ENCODE measurements around the gene UGP2.

The UGP2 gene

DNA sequence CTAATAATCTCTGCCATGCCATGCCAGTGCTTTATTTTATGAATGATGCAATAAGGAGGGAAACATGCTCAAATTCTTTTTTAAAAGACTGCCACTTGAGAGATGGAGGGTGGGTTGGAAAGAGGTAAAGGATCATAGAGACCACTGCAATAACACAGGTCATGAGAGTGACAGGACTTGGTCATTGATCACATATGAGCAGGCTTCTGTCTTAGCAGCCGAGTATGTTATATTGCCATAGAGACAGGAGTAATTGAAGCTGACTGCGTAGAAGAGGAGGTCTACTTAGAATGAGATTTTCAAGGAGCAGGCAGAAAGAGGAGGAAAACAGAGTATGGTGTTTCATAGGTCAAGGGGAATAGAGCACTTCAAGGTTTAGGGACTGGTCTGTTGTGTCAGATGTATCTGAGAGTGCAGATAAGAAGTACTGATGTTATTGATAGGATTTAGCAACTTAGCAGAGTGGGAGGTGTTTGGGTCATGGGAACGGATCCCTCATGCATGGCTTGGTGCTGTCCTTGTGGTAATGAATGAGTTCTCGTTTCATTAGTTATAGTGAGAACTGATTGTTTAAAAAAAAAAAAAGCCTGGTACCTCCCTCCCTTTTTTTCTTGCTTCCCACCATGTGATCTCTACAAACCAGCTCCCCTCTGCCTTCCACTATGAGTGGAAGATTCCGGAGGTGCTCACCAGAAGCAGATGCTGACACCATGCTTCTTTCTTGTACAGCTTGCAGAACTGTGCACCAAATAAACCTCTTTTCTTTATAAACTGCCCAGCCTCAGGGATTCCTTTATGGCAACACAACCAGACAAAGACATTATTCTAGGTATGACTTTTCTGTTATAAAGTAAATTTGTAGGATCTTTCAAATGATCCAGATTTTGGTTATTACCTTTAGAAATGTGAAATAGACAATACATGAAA, 32.8 kb downstream of the UGP2 start:
- DNase-seq (ENCODE audit: insufficient read length, low spot score) (no peak), FAIRE-seq (no peak)
- TF ChIP-seq POU2F2 (IDR thresholded peaks at IDR 0.05; ENCODE audit: low read depth, low read length) = no peak
- TF ChIP-seq PAX5 (IDR thresholded peaks at IDR 0.05; ENCODE audit: insufficient read depth, low read length, severe bottlenecking) = no peak
- TF ChIP-seq TAF1 (IDR thresholded peaks at IDR 0.05; ENCODE audit: low read depth, low read length) = no peak
- TF ChIP-seq POLR2A (IDR thresholded peaks at IDR 0.05; ENCODE audit: low read depth, low read length) = no peak
- TF ChIP-seq POLR2AphosphoS5 (IDR thresholded peaks at IDR 0.05; ENCODE audit: low read depth, low read length) = no peak
- no peak for TF ChIP-seq SPI1 (IDR thresholded peaks at IDR 0.05; ENCODE audit: low read depth, low read length)

DNA sequence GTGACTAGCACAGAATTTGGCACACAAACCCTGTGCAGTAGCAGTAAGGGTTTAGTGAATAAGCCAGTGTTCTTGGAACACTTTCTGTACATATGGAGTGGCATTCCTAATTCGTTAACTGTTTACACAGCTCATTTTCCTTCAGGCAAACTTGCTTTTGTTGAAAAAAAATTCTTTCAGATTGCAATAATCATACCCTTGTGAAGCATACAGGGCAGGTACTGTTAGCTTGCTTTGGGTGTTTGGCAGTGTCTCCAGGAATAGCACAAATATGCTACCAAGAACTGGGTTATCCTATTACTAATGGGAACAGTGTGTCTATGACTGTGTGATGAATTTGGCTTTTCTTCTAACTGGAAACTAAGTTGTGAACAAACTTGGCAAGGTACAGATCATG, 33.4 kb downstream of the UGP2 start:
- TF ChIP-seq POLR2A (IDR thresholded peaks at IDR 0.05; ENCODE audit: low read depth, low read length) (no peak), PAX5 (IDR thresholded peaks at IDR 0.05; ENCODE audit: insufficient read depth, low read length, severe bottlenecking) (no peak), POU2F2 (IDR thresholded peaks at IDR 0.05; ENCODE audit: low read depth, low read length) (no peak), TAF1 (IDR thresholded peaks at IDR 0.05; ENCODE audit: low read depth, low read length) (no peak), POLR2AphosphoS5 (IDR thresholded peaks at IDR 0.05; ENCODE audit: low read depth, low read length) (no peak), SPI1 (IDR thresholded peaks at IDR 0.05; ENCODE audit: low read depth, low read length) (no peak)
- DNase-seq (ENCODE audit: insufficient read length, low spot score) = no peak
- no peak for FAIRE-seq

DNA sequence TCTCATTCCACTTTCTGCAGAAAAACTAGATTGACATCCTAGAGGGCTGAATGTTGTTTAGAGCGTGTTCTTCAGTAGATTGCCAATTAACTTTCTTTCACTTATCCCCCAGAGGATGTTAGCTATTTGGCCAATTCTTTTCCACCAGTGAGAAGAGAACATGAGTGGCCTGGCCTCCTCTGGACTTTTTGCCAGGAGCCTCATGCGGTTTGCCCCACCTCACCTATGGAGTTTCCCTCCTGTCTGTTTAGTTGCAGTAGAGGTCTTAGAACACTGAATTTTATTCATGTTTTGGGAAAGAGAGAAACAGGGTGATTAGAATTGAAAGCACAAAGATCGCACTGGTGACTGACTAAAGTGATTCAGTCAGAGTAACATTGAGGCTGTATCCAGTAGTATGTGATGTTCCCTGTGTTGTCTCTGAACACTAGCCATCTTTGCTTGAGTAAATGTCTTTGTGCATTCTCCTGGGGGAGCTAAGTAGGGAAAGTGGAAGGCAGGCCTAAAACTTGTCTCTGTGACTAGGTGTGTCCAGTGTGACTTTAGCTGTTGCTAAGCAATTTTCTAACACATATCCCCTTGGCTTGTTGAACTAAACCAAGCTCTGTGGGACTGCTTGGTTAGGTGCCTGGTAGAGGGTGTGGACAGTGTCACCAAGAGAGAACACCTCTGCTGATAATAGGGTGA, 34.0 kb downstream of the UGP2 start:
- TF ChIP-seq TAF1 (IDR thresholded peaks at IDR 0.05; ENCODE audit: low read depth, low read length) (no peak), SPI1 (IDR thresholded peaks at IDR 0.05; ENCODE audit: low read depth, low read length) (no peak), POU2F2 (IDR thresholded peaks at IDR 0.05; ENCODE audit: low read depth, low read length) (no peak), POLR2A (IDR thresholded peaks at IDR 0.05; ENCODE audit: low read depth, low read length) (no peak), POLR2AphosphoS5 (IDR thresholded peaks at IDR 0.05; ENCODE audit: low read depth, low read length) (no peak), PAX5 (IDR thresholded peaks at IDR 0.05; ENCODE audit: insufficient read depth, low read length, severe bottlenecking) (no peak)
- FAIRE-seq (no peak), DNase-seq (ENCODE audit: insufficient read length, low spot score) (no peak)

DNA sequence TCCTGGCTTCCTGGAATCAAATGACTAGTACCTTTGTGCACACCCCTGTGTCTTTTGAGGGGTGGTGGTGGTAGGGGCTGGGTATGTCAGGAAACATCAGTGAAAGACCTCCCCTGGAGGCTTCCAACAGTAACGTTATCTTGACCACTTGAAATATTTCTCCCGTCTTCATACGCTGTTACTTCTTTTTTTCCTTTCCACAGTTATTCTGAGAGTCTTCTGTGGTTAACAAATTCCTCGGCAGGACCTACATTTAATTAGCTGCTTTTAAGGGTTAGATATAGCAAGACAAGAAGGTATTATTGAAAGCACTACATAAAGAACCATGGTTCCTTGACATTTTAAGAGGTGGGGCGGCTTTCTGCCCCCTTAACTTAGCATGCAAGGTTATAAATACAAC, 34.6 kb downstream of the UGP2 start:
- no peak for FAIRE-seq
- DNase-seq (ENCODE audit: insufficient read length, low spot score) = no peak
- TF ChIP-seq POLR2AphosphoS5 (IDR thresholded peaks at IDR 0.05; ENCODE audit: low read depth, low read length) (no peak), POLR2A (IDR thresholded peaks at IDR 0.05; ENCODE audit: low read depth, low read length) (no peak), TAF1 (IDR thresholded peaks at IDR 0.05; ENCODE audit: low read depth, low read length) (no peak), POU2F2 (IDR thresholded peaks at IDR 0.05; ENCODE audit: low read depth, low read length) (no peak), PAX5 (IDR thresholded peaks at IDR 0.05; ENCODE audit: insufficient read depth, low read length, severe bottlenecking) (no peak), SPI1 (IDR thresholded peaks at IDR 0.05; ENCODE audit: low read depth, low read length) (no peak)

GRCh38 chr2:63878486-63878885, 36.8 kb downstream of the UGP2 start:
- no peak for TF ChIP-seq SPI1 (IDR thresholded peaks at IDR 0.05; ENCODE audit: low read depth, low read length)
- no peak for TF ChIP-seq POLR2AphosphoS5 (IDR thresholded peaks at IDR 0.05; ENCODE audit: low read depth, low read length)
- TF ChIP-seq PAX5 (IDR thresholded peaks at IDR 0.05; ENCODE audit: insufficient read depth, low read length, severe bottlenecking) = no peak
- TF ChIP-seq POU2F2 (IDR thresholded peaks at IDR 0.05; ENCODE audit: low read depth, low read length) = no peak
- TF ChIP-seq POLR2A (IDR thresholded peaks at IDR 0.05; ENCODE audit: low read depth, low read length) = no peak
- TF ChIP-seq TAF1 (IDR thresholded peaks at IDR 0.05; ENCODE audit: low read depth, low read length) = no peak
- no peak for DNase-seq (ENCODE audit: insufficient read length, low spot score)
- FAIRE-seq = no peak

DNA sequence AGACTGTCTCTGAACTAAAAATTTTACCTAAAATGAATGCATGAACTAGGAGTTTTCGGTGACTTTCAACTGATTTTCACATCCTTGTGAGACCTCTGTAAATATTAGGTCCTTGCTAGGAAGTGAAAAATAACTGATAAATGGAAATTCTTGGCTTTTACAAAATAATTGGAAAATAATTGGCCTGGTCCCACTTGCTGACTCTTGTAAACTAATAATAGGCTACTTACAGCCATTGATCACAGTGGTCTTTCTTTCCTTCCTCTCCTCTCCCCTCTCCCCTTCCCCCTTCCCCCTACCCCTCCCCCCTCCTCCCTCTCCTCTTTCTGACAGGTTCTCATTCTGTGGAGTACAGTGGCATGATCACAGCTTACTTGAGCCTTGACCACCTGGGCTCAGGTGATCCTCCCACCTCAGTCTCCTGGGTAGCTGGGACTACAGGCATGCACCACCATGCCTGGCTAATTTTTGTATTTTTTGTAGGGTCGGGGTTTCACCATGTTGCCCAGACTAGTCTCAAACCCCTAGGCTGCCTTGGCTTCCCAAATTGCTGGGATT, 38.3 kb downstream of the UGP2 start:
- DNase-seq (ENCODE audit: insufficient read length, low spot score) (no peak), FAIRE-seq (no peak)
- no peak for TF ChIP-seq PAX5 (IDR thresholded peaks at IDR 0.05; ENCODE audit: insufficient read depth, low read length, severe bottlenecking)
- TF ChIP-seq TAF1 (IDR thresholded peaks at IDR 0.05; ENCODE audit: low read depth, low read length) = no peak
- no peak for TF ChIP-seq POLR2A (IDR thresholded peaks at IDR 0.05; ENCODE audit: low read depth, low read length)
- TF ChIP-seq SPI1 (IDR thresholded peaks at IDR 0.05; ENCODE audit: low read depth, low read length) = no peak
- TF ChIP-seq POLR2AphosphoS5 (IDR thresholded peaks at IDR 0.05; ENCODE audit: low read depth, low read length) = no peak
- TF ChIP-seq POU2F2 (IDR thresholded peaks at IDR 0.05; ENCODE audit: low read depth, low read length) = no peak

- no peak for TF ChIP-seq PAX5 (IDR thresholded peaks at IDR 0.05; ENCODE audit: insufficient read depth, low read length, severe bottlenecking)
- no peak for TF ChIP-seq POLR2A (IDR thresholded peaks at IDR 0.05; ENCODE audit: low read depth, low read length)
- no peak for TF ChIP-seq POU2F2 (IDR thresholded peaks at IDR 0.05; ENCODE audit: low read depth, low read length)
- no peak for TF ChIP-seq TAF1 (IDR thresholded peaks at IDR 0.05; ENCODE audit: low read depth, low read length)
- TF ChIP-seq SPI1 (IDR thresholded peaks at IDR 0.05; ENCODE audit: low read depth, low read length) = no peak
- no peak for TF ChIP-seq POLR2AphosphoS5 (IDR thresholded peaks at IDR 0.05; ENCODE audit: low read depth, low read length)
- no peak for DNase-seq (ENCODE audit: insufficient read length, low spot score)
- no peak for FAIRE-seq
Measured at GRCh38 chr2:63880625-63881024, 38.9 kb downstream of the UGP2 start.

DNA sequence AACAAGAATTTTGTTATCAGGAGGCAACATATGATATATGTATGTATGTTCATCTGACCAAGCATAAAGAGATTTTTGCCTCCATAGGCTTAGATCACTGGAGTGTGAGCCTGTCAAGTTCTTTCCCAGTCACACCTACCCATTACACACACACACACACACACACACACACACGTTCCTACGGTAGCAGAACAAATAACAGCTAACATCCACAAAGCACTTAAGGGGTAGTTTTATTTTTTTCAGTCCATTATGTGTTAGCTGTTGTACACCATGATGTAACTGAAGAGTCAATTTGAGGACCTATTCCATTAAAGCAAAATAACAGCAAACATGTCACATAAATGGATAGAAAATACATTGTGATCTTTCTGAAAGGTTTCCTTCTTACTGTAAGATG, 39.5 kb downstream of the UGP2 start:
- TF ChIP-seq POU2F2 (IDR thresholded peaks at IDR 0.05; ENCODE audit: low read depth, low read length) = no peak
- no peak for FAIRE-seq
- no peak for DNase-seq (ENCODE audit: insufficient read length, low spot score)

DNA sequence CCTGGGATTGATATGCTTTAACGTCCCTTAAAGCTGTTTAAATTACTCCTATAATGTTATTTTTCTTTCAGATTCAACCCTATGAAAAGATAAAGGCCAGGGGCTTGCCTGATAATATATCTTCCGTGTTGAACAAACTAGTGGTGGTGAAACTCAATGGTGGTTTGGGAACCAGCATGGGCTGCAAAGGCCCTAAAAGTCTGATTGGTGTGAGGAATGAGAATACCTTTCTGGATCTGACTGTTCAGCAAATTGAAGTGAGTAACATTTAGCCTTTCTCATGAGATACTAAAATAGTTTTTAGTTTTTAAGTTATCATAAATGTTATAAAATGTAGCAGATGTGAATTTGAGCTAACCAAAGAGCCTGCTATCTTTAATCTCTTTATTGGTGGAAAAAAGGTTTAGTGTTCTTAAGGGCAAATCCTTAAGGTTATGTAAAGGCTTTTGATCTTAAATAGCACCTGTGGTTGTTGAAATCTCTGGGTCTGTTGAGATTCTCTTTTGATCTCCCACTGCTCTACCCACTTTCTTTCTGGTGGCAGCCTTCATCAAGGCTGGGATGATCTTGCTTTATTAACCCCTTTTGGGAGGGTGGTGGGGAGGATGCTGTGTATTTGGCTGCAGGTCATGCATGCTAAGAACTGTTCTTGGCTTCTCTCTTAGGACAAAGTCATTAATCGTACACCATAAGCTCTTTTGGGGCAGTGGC, 40.9 kb downstream of the UGP2 start:
- TF ChIP-seq POLR2A (IDR thresholded peaks at IDR 0.05; ENCODE audit: low read depth, low read length) (no peak), POU2F2 (IDR thresholded peaks at IDR 0.05; ENCODE audit: low read depth, low read length) (no peak), TAF1 (IDR thresholded peaks at IDR 0.05; ENCODE audit: low read depth, low read length) (no peak)
- FAIRE-seq (no peak), DNase-seq (ENCODE audit: insufficient read length, low spot score) (no peak)
